HEK293 (cell line): Measurements from ENCODE around the gene HPS6.

Source experiments
- CTCF ChIP-seq: fragments of 450-650 bp; formaldehyde crosslinking; IDR thresholded peaks from 2 replicates; pipeline ENCODE4 v1.5.1; 2016; ENCODE audit warnings: missing biosample characterization, missing genetic modification characterization
- ELK4 ChIP-seq: IDR thresholded peaks from 2 replicates; pipeline ENCODE4 v1.6.1; 2011; ENCODE audit warnings: mild to moderate bottlenecking, low read depth, low read length, borderline replicate concordance
- GLI2 ChIP-seq: fragments of 450-650 bp; formaldehyde crosslinking; IDR thresholded peaks from 2 replicates; pipeline ENCODE4; 2017; ENCODE audit warnings: missing biosample characterization, missing genetic modification characterization, low read depth, borderline replicate concordance
- KLF10 ChIP-seq: fragments of 450-650 bp; IDR thresholded peaks from 2 replicates; pipeline ENCODE4 v1.5.1; 2018; ENCODE audit warnings: missing biosample characterization, mild to moderate bottlenecking, missing genetic modification characterization
- KLF16 ChIP-seq: fragments of 450-650 bp; formaldehyde crosslinking; IDR thresholded peaks from 2 replicates; pipeline ENCODE4 v1.5.1; 2017; ENCODE audit warnings: missing biosample characterization, missing genetic modification characterization
- PRDM4 ChIP-seq: fragments of 450-650 bp; formaldehyde crosslinking; IDR thresholded peaks from 2 replicates; pipeline ENCODE4 v1.5.1; 2017; ENCODE audit warnings: missing biosample characterization, missing genetic modification characterization
- REST ChIP-seq: fragments of 450-650 bp; formaldehyde crosslinking; IDR thresholded peaks from 2 replicates; pipeline ENCODE4 v1.5.1; 2016; ENCODE audit warnings: missing biosample characterization, missing genetic modification characterization
- ZNF133 ChIP-seq: fragments of 450-650 bp; formaldehyde crosslinking; IDR thresholded peaks from 2 replicates; pipeline ENCODE4 v1.5.1; 2016; ENCODE audit warnings: missing biosample characterization, missing genetic modification characterization
- ZNF423 ChIP-seq: fragments of 450-650 bp; formaldehyde crosslinking; IDR thresholded peaks from 2 replicates; pipeline ENCODE4 v1.5.1; 2016; ENCODE audit warnings: missing biosample characterization, missing genetic modification characterization
- ZNF558 ChIP-seq: fragments of 450-650 bp; formaldehyde crosslinking; IDR thresholded peaks from 2 replicates; pipeline ENCODE4 v1.5.1; 2016; ENCODE audit warnings: missing biosample characterization, missing genetic modification characterization
- ZNF670 ChIP-seq: fragments of 450-650 bp; formaldehyde crosslinking; IDR thresholded peaks from 2 replicates; pipeline ENCODE4 v1.5.1; 2016; ENCODE audit warnings: missing biosample characterization, missing genetic modification characterization, low read depth

GRCh38 chr10:102059987-102060386 lies 5.2 kb upstream of the HPS6 start:
- TF ChIP-seq GLI2, result no peak
- TF ChIP-seq CTCF (tag by site-specific recombination), result no peak
- no peak for TF ChIP-seq KLF10
- TF ChIP-seq ZNF423 (tag by site-specific recombination), result no peak
- TF ChIP-seq ZNF133 (tag by site-specific recombination), result no peak
- TF ChIP-seq REST (tag by site-specific recombination), result no peak
- TF ChIP-seq ZNF670 (tag by site-specific recombination), result no peak
- no peak for TF ChIP-seq ELK4
- no peak for TF ChIP-seq ZNF558 (tag by site-specific recombination)
- no peak for TF ChIP-seq KLF16 (tag by site-specific recombination)
- TF ChIP-seq PRDM4 (tag by site-specific recombination), result no peak
